Spleen (tissue), 7 donors: ENCODE measurements around the gene FGGY.

Source experiments
- CTCF ChIP-seq, 11 experiments: fragments of 200-600 bp in 7 of 11; fragments of 450-650 bp in 4 of 11; sonication (generic) in 4 of 11; IDR thresholded peaks in 8 of 11; conservative IDR thresholded peaks in 3 of 11; 1 replicate in 7 of 11; 2 replicates in 4 of 11; pipeline versions ENCODE4 v1.4.0 to v1.8.0; 2016 to 2021; ENCODE audit warnings: antibody characterized with exemption in 11 of 11, inconsistent platforms in 4 of 11, mild to moderate bottlenecking in 1 of 11
- POLR2A ChIP-seq, 3 donors: fragments of 450-650 bp; IDR thresholded peaks; one replicate each; pipeline ENCODE4 v1.5.1; 2017; ENCODE audit warnings: antibody characterized with exemption in 3 of 3, mild to moderate bottlenecking in 1 of 3
- POLR2AphosphoS5 ChIP-seq, 3 donors: sonication (generic); formaldehyde crosslinking; IDR thresholded peaks; one replicate each; pipeline ENCODE4 v1.5.1; 2017; ENCODE audit warnings: antibody characterized with exemption in 3 of 3
- donor health status: DM: no; HTN: no; CAD: no; lungs with moderate emphysema.
- donor health status: DM: no; HTN: no; CAD: no.
- donor health status: DM: no; HTN: no; CAD: no.

- TF ChIP-seq CTCF (IDR thresholded peaks at IDR 0.05 in 8 of 11, conservative IDR thresholded peaks at IDR 0.05 in 3 of 11): no peak
- TF ChIP-seq POLR2AphosphoS5 (IDR thresholded peaks at IDR 0.05): no peak
- TF ChIP-seq POLR2A (IDR thresholded peaks at IDR 0.05): no peak
These were observed 118.5 kb downstream of the FGGY start for GRCh38 chr1:59415286-59415850.
